ENCODE results near the gene WDR62. TPM values are rescaled to one million over a fixed set of nuclear protein-coding genes. Genes with fewer than 3 reads are reported as not detected.
A peak's percentile ranks its signal among the peaks of the same experiment; 100 is the strongest.

Gene WDR62
- total RNA-seq, 1 experiment from 2014 or later = 30.0 TPM

DNA sequence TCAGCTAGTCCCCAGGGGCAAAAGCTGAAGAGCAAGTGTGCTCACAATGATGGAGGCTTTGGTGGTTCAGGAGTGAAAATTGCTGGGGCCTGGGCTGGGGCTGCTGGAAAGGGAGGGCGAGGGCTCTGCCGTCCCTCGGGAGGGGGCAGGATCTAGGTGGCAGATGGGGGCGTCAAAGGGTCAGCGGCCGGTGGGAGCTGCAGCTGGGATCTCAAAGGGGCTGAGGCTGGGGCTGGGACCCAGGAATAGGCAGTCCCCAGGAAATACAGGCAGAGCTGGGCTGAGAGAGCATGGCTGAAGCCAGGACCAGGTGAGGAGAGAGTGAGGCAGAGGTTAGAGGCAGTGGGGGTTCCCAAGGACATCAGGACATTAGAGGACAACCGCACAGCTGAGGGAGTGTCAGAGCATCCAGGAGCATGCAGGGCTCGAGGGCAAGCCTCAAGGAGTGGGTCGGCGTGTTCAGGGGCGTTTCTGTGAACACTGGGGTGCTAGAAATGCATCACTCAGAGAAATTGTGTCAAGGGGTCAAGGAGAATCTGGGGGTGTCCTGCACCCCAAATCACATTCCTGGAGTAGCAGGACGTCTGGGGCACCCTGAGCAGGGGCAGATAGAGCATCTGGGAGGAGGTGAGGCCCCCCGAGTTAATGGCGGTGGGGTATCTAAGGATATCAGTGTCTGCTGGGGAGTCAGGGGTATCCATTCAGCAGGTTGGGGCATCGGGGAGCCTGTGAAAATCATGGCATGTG is 44.9 kb upstream of the WDR62 start:
- no peak overlapping the region for H2AK5ac ChIP-seq (ENCODE audit: insufficient read length, low read length)
- no peaks in the 10 kb centered on the region for H3K79me2 ChIP-seq (ENCODE audit: insufficient read depth, low read length)
- H3K36me3 Mint-ChIP-seq (ENCODE audit: insufficient read depth in 1 of 3, low read depth in 3 of 3) = peaks cover 5 to 18% (median 14%) of the 10 kb centered on the region in 3 experiments
- H3K4me1 ChIP-seq (ENCODE audit: insufficient read depth, low read length) = no peaks in the 10 kb centered on the region
- no peak overlapping the region for H4K8ac ChIP-seq (replicated peaks; ENCODE audit: insufficient read length, low read depth, low read length)
- no peak overlapping the region for H2BK5ac ChIP-seq (ENCODE audit: insufficient read length, low read length)
- H3K4me2 ChIP-seq (ENCODE audit: insufficient read depth, insufficient read length, low read length) = peak overlapping the region; percentile 26
- no peak overlapping the region; the same call in 1 of the 2 replicates for H3K14ac ChIP-seq (ENCODE audit: insufficient read depth, low read length)
- H3K4ac ChIP-seq (ENCODE audit: low read depth, low read length) = no peak overlapping the region
- peak overlapping the region in 2 of 3 experiments; percentile 18 to 52; a peak in 3 of 7 replicates for H3K27ac Mint-ChIP-seq
- no peaks in the 10 kb centered on the region for H3K9me3 ChIP-seq (ENCODE audit: control insufficient read depth, low read depth, low read length)
- no peak overlapping the region for H3T11ph ChIP-seq (ENCODE audit: low read length)
- H3K56ac ChIP-seq (ENCODE audit: insufficient read length, low read depth, low read length) = no peak overlapping the region
- no peaks in the 10 kb centered on the region; a peak in 2 of 5 replicates for H3K9me3 Mint-ChIP-seq
- no peaks in the 10 kb centered on the region for H3K27me3 ChIP-seq (ENCODE audit: insufficient read depth, low read length)
- peaks cover 30 to 35% of the 10 kb centered on the region in 2 experiments for H3K4me1 Mint-ChIP-seq
- no peak overlapping the region for H3K9ac ChIP-seq (ENCODE audit: extremely low read depth, insufficient read length, low read length)
- peaks cover 24% of the 10 kb centered on the region for H3K23me2 ChIP-seq (ENCODE audit: insufficient read length, low read depth, low read length, poor library complexity, severe bottlenecking)
- no peak overlapping the region for H3K23ac ChIP-seq (ENCODE audit: insufficient read length, low read depth, low read length)
- no peak for DNase-seq
- H3K4me3 Mint-ChIP-seq = peak overlapping the region; percentile 57 to 79
- no peak overlapping the region for H2BK120ac ChIP-seq (ENCODE audit: low read depth, low read length, poor library complexity, severe bottlenecking)
- H2BK20ac ChIP-seq (ENCODE audit: low read depth, low read length, poor library complexity, severe bottlenecking) = no peak overlapping the region
- no peak overlapping the region for H2BK15ac ChIP-seq (ENCODE audit: low read depth, low read length)
- peaks cover 1% of the 10 kb centered on the region for H3K27me3 Mint-ChIP-seq (ENCODE audit: low read depth)
- WGBS (ENCODE audit: extremely low coverage, insufficient read length, low lambda C conversion rate) = no CpG with 5 or more reads among the region's 15 CpGs
- H2BK12ac ChIP-seq (ENCODE audit: insufficient read length, low read depth, low read length) = no peak overlapping the region
- H3K18ac ChIP-seq (ENCODE audit: insufficient read length, low read depth, low read length) = peak overlapping the region; percentile 80
- H3K79me1 ChIP-seq (ENCODE audit: insufficient read depth, low read depth, low read length, poor library complexity, severe bottlenecking) = no peaks in the 10 kb centered on the region
- H3K27ac ChIP-seq (ENCODE audit: insufficient read length, low read depth, low read length) = no peak overlapping the region
- H4K91ac ChIP-seq (ENCODE audit: insufficient read length, low read depth, low read length) = no peak overlapping the region
- H4K5ac ChIP-seq (ENCODE audit: insufficient read length, low read depth, low read length) = no peak overlapping the region
- TF ChIP-seq, protein P1, sequence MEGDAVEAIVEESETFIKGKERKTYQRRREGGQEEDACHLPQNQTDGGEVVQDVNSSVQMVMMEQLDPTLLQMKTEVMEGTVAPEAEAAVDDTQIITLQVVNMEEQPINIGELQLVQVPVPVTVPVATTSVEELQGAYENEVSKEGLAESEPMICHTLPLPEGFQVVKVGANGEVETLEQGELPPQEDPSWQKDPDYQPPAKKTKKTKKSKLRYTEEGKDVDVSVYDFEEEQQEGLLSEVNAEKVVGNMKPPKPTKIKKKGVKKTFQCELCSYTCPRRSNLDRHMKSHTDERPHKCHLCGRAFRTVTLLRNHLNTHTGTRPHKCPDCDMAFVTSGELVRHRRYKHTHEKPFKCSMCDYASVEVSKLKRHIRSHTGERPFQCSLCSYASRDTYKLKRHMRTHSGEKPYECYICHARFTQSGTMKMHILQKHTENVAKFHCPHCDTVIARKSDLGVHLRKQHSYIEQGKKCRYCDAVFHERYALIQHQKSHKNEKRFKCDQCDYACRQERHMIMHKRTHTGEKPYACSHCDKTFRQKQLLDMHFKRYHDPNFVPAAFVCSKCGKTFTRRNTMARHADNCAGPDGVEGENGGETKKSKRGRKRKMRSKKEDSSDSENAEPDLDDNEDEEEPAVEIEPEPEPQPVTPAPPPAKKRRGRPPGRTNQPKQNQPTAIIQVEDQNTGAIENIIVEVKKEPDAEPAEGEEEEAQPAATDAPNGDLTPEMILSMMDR (conservative IDR thresholded peaks at IDR 0.05) = no peak
- no peaks in the 10 kb centered on the region for H4K20me1 ChIP-seq (ENCODE audit: control insufficient read depth, insufficient read depth, insufficient read length)
- no peak overlapping the region for H2AFZ ChIP-seq (ENCODE audit: low read length)

Measured in H9 (cell line).